Right atrium auricular region (tissue), 2 donors: ENCODE data around the gene TMEM94. TPM values are rescaled to one million over a fixed set of nuclear protein-coding genes. Genes with fewer than 3 reads are reported as not detected.
"Not testable (repeated sequence)": the region's sequence is repeated elsewhere in the genome, so short reads cannot be mapped to it uniquely, and the experiment has no call there.

ENCODE experiments used
- DNase-seq: peaks from one replicate; pipeline ENCODE4 v3.0.0-alpha.2; 2019; ENCODE audit warnings: low spot score
- H3K27ac ChIP-seq, 2 donors: fragments of 200-600 bp; sonication (generic); 1 replicate in 1 of 2; 2 replicates in 1 of 2; pipeline ENCODE4 v1.5.1; 2016 to 2019
- H3K27me3 ChIP-seq, 2 donors: fragments of 200-600 bp; sonication (generic); one replicate each; pipeline versions ENCODE4 v1.5.1 to v1.6.0; 2017 to 2019
- H3K36me3 ChIP-seq: fragments of 200-600 bp; sonication (generic); one replicate; pipeline ENCODE4 v1.5.1; 2016
- H3K4me1 ChIP-seq, 2 donors: fragments of 200-600 bp; sonication (generic); one replicate each; pipeline versions ENCODE4 v1.5.1 to v1.6.0; 2017 to 2019
- H3K4me3 ChIP-seq, 2 donors: fragments of 200-600 bp; sonication (generic); 1 replicate in 1 of 2; 2 replicates in 1 of 2; pipeline ENCODE4 v1.5.1; 2017 to 2019; ENCODE audit warnings: mild to moderate bottlenecking in 1 of 2, moderate library complexity in 1 of 2
- H3K9me3 ChIP-seq, 2 donors: fragments of 200-600 bp; sonication (generic); one replicate each; pipeline ENCODE4 v1.5.1; 2019
- CTCF ChIP-seq, 2 donors: fragments of 200-600 bp; sonication (generic); IDR thresholded peaks; one replicate each; pipeline ENCODE4 v1.5.1; 2019; ENCODE audit warnings: antibody characterized with exemption in 2 of 2
- total RNA-seq, 2 donors: library from RNA; depleted of rRNA; stranded (reverse); fragments of >200 nt; gene quantifications; one replicate each; pipeline ENCODE4 v1.1.0, GENCODE V29; 2016

The TMEM94 gene
- total RNA-seq, 2 donors from 2014 or later: 56.3 to 61.6 TPM

DNA sequence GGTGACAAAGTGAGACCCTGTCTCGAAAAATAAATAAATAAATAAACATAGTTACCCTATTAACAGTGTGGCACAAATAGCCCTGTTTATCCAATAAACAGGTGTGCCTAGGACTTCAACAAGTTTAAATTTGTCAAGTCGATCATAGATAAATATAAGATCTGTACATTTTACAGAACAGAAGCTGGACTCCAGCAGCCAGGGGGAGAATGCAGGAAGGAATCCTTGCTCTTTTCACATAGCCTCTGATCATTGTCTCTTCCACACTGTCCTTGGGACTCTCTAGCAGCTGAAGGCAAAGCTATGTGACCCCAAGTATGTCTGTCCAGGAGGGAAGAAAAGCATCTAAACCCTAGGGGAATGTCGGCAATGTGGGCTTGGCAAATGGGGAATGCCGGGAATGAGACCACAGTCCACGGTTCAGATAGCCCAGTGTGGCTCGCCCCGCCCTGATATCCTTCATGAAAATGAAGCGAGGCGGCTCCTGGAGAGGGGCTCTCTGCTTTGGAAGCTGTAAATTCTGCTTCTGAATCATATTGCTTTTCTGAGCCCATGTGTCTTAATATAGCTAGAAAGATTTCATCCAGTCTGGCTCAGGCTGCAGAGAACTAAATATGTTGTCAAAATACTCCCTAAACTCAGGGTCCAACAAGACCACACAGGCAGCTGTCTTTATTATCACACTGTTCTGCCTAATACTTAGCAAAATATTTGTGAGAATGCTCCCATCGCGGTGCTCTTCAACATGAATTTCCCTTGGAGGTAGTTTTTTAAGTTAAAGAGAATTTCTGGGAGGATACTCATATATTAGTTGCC lies 26.1 kb upstream of the TMEM94 start:
- H3K4me1 ChIP-seq: peaks cover 0 to 19% of the 10 kb centered on the region in 2 donors
- DNase-seq: no peak
- no peak overlapping the region for H3K4me3 ChIP-seq
- peak overlapping the region in 1 of 2 donors; percentile 48 for H3K27ac ChIP-seq
- H3K36me3 ChIP-seq: no peaks in the 10 kb centered on the region
- no peak for TF ChIP-seq CTCF (IDR thresholded peaks at IDR 0.05)
- no peaks in the 10 kb centered on the region for H3K27me3 ChIP-seq
- no peaks in the 10 kb centered on the region for H3K9me3 ChIP-seq

- H3K4me3 ChIP-seq: no peak overlapping the region
- H3K27me3 ChIP-seq: no peaks in the 10 kb centered on the region
- no peak overlapping the region for H3K27ac ChIP-seq
- no peaks in the 10 kb centered on the region for H3K36me3 ChIP-seq
- H3K4me1 ChIP-seq: peaks cover 0 to 11% of the 10 kb centered on the region in 2 donors
- H3K9me3 ChIP-seq: no peaks in the 10 kb centered on the region
- no peak for DNase-seq
- TF ChIP-seq CTCF (IDR thresholded peaks at IDR 0.05): no peak
These were observed 23.1 kb upstream of the TMEM94 start for GRCh38 chr17:75433218-75433783.

GRCh38 chr17:75434433-75434832 lies 22.0 kb upstream of the TMEM94 start:
- DNase-seq, H3K4me3 ChIP-seq, H3K27ac ChIP-seq, H3K27me3 ChIP-seq, H3K9me3 ChIP-seq, H3K36me3 ChIP-seq: not testable (repeated sequence)
- peaks cover 0 to 11% of the 10 kb centered on the region in 2 donors for H3K4me1 ChIP-seq

GRCh38 chr17:75437404-75437803 lies 19.0 kb upstream of the TMEM94 start:
- H3K36me3 ChIP-seq, H3K4me3 ChIP-seq, DNase-seq, H3K9me3 ChIP-seq, H3K27ac ChIP-seq, H3K27me3 ChIP-seq: not testable (repeated sequence)
- H3K4me1 ChIP-seq: peaks cover 0 to 11% of the 10 kb centered on the region in 2 donors

GRCh38 chr17:75439287-75439686 lies 17.1 kb upstream of the TMEM94 start:
- Histone ChIP-seq H3K27ac (no peak overlapping the region), H3K4me1 (peaks cover 0 to 18% of the 10 kb centered on the region in 2 donors), H3K4me3 (no peak overlapping the region), H3K27me3 (no peaks in the 10 kb centered on the region), H3K9me3 (no peaks in the 10 kb centered on the region), H3K36me3 (no peaks in the 10 kb centered on the region)
- no peak for DNase-seq
- no peak for TF ChIP-seq CTCF (IDR thresholded peaks at IDR 0.05)

GRCh38 chr17:75440738-75441448 lies 15.5 kb upstream of the TMEM94 start:
- peak overlapping the region; percentile 52 to 53 for H3K27ac ChIP-seq
- DNase-seq: no peak

More at GRCh38 chr17:75440738-75441448, 15.5 kb upstream of the TMEM94 start:
- no peaks in the 10 kb centered on the region for H3K36me3 ChIP-seq
- no peak overlapping the region for H3K4me3 ChIP-seq
- no peak for TF ChIP-seq CTCF (IDR thresholded peaks at IDR 0.05)
- peaks cover 0 to 23% of the 10 kb centered on the region in 2 donors for H3K4me1 ChIP-seq
- no peaks in the 10 kb centered on the region for H3K27me3 ChIP-seq
- H3K9me3 ChIP-seq: no peaks in the 10 kb centered on the region
